Lower leg skin (tissue), 3 donors: ENCODE results near the gene PLEKHG4B.

Experiments
- POLR2A ChIP-seq, 2 donors: fragments of 450-650 bp; IDR thresholded peaks; one replicate each; pipeline ENCODE4 v1.6.1; 2016 to 2017; ENCODE audit warnings: antibody characterized with exemption in 2 of 2, mild to moderate bottlenecking in 1 of 2, moderate library complexity in 1 of 2
- TF ChIP-seq, protein P1 (sequence below), 3 donors: fragments of 450-650 bp; IDR thresholded peaks; one replicate each; pipeline ENCODE4 v1.5.1; 2016; ENCODE audit warnings: antibody characterized with exemption in 3 of 3, mild to moderate bottlenecking in 3 of 3, moderate library complexity in 2 of 3

DNA sequence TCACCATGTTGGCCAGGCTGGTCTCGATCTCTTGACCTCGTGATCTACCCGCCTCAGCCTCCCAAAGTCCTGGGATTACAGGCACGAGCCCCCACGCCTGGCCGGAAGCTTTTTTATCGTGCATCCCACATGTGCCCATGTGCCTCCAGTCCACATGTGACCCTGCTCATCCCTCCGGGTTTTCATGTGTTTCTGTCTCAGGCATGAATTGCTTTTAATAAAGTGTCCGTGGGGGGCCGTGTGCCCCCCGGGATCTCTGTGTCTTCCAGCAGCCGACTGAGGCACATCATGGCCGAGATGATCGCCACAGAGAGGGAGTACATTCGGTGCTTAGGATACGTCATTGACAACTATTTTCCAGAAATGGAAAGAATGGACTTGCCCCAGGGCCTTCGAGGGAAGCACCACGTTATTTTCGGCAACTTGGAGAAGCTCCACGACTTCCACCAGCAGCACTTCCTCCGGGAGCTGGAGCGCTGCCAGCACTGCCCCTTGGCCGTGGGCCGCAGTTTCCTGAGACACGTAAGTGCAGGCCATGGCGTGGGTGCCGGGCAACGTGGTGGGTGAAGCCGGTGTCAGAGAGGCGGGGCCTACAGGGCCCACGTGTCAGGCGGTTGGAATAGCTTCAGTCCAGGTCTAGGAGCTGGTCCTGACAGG lies 77.2 kb downstream of the PLEKHG4B start:
- TF ChIP-seq, protein P1, sequence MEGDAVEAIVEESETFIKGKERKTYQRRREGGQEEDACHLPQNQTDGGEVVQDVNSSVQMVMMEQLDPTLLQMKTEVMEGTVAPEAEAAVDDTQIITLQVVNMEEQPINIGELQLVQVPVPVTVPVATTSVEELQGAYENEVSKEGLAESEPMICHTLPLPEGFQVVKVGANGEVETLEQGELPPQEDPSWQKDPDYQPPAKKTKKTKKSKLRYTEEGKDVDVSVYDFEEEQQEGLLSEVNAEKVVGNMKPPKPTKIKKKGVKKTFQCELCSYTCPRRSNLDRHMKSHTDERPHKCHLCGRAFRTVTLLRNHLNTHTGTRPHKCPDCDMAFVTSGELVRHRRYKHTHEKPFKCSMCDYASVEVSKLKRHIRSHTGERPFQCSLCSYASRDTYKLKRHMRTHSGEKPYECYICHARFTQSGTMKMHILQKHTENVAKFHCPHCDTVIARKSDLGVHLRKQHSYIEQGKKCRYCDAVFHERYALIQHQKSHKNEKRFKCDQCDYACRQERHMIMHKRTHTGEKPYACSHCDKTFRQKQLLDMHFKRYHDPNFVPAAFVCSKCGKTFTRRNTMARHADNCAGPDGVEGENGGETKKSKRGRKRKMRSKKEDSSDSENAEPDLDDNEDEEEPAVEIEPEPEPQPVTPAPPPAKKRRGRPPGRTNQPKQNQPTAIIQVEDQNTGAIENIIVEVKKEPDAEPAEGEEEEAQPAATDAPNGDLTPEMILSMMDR (IDR thresholded peaks at IDR 0.05), result no peak
- TF ChIP-seq POLR2A (IDR thresholded peaks at IDR 0.05), result no peak
